NT2/D1 (cell line): ENCODE data around the gene NPTXR.

ENCODE experiments used
- SUZ12 ChIP-seq: IDR thresholded peaks from 2 replicates; pipeline ENCODE4 v1.6.1; 2011; ENCODE audit not compliant: insufficient read length, insufficient read depth; ENCODE audit errors: extremely low read depth
- YY1 ChIP-seq: IDR thresholded peaks from 2 replicates; pipeline ENCODE4 v1.6.1; 2011; ENCODE audit not compliant: insufficient read length, insufficient read depth

DNA sequence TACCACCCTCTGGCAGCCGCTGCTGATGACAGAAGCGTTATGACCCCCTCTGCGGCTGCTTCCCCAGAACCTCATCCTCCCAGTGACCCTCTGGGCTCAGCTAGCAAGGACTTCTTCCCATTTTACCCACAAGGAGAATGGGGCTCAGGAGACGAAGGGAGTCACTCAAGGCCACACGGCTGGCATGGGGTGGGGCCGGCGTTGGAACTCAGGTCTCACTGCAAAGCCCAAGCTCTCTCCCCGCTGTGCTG lies 71.3 kb downstream of the NPTXR start:
- TF ChIP-seq YY1 (no peak), SUZ12 (no peak)
